Cerebellar nuclear complex (tissue), 1 donor: ENCODE measurements around the gene PCOLCE2.

Source experiments
- DNase-seq, 2 experiments: peaks; one replicate each; lab custom pipeline; 2025; lab: John Stamatoyannopoulos, UW

PCOLCE2 gene

GRCh38 chr3:142888481-142889211 is at the start of gene PCOLCE2:
TSS of gene PCOLCE2 (minus strand) at chr3:142889083. CDS start at chr3:142888896, 187 bp downstream.
- DNase-seq: no peak

GRCh38 chr3:142935963-142936362 is 47.1 kb upstream of the PCOLCE2 start:
- no peak for DNase-seq

GRCh38 chr3:142934887-142935269 is 46.0 kb upstream of the PCOLCE2 start:
- DNase-seq: no peak

GRCh38 chr3:142934128-142934886 is 45.4 kb upstream of the PCOLCE2 start:
- no peak for DNase-seq

GRCh38 chr3:142931222-142931621 is 42.3 kb upstream of the PCOLCE2 start:
- no peak for DNase-seq

GRCh38 chr3:142930463-142930862 is 41.6 kb upstream of the PCOLCE2 start:
- DNase-seq: no peak

- DNase-seq: no peak
Measured at GRCh38 chr3:142929890-142930289, 41.0 kb upstream of the PCOLCE2 start.

- no peak for DNase-seq
Measured at GRCh38 chr3:142929109-142929508, 40.2 kb upstream of the PCOLCE2 start.

- no peak for DNase-seq
Measured at GRCh38 chr3:142926368-142926944, 37.6 kb upstream of the PCOLCE2 start.

- no peak for DNase-seq
Measured at GRCh38 chr3:142925140-142925539, 36.3 kb upstream of the PCOLCE2 start.

- no peak for DNase-seq
Measured at GRCh38 chr3:142923694-142924093, 34.8 kb upstream of the PCOLCE2 start.

- DNase-seq: no peak
Measured at GRCh38 chr3:142916605-142917004, 27.7 kb upstream of the PCOLCE2 start.

GRCh38 chr3:142915636-142916035 is 26.8 kb upstream of the PCOLCE2 start:
- DNase-seq: no peak

- no peak for DNase-seq
Measured at GRCh38 chr3:142914286-142914811, 25.5 kb upstream of the PCOLCE2 start.

- no peak for DNase-seq
Measured at GRCh38 chr3:142913432-142913831, 24.5 kb upstream of the PCOLCE2 start.

- DNase-seq: no peak
Measured at GRCh38 chr3:142912402-142913172, 23.7 kb upstream of the PCOLCE2 start.

- DNase-seq: no peak
Measured at GRCh38 chr3:142910280-142910679, 21.4 kb upstream of the PCOLCE2 start.

GRCh38 chr3:142909282-142909681 is 20.4 kb upstream of the PCOLCE2 start:
- DNase-seq: no peak

GRCh38 chr3:142907996-142908395 is 19.1 kb upstream of the PCOLCE2 start:
- DNase-seq: no peak

- no peak for DNase-seq
Measured at GRCh38 chr3:142904639-142905436, 16.0 kb upstream of the PCOLCE2 start.

GRCh38 chr3:142902356-142902755 is 13.5 kb upstream of the PCOLCE2 start:
- DNase-seq: no peak
